NCI-H2196 treated with DMSO at 0.1 percent for 48 hours (cell line): ENCODE data around the gene FARS2.

Experiments
- DNase-seq: peaks from one replicate; lab custom pipeline; 2025; ENCODE audit not compliant: unreplicated experiment; lab: John Stamatoyannopoulos, UW

Gene FARS2

GRCh38 chr6:5285526-5285925 lies 24.2 kb downstream of the FARS2 start:
- DNase-seq: no peak

- no peak for DNase-seq
Observed at GRCh38 chr6:5286780-5287179, 25.5 kb downstream of the FARS2 start.

- no peak for DNase-seq
Observed at GRCh38 chr6:5287205-5287965, 26.1 kb downstream of the FARS2 start.

GRCh38 chr6:5287966-5288297 lies 26.6 kb downstream of the FARS2 start:
- DNase-seq: no peak

- DNase-seq: no peak
Observed at GRCh38 chr6:5290097-5290496, 28.8 kb downstream of the FARS2 start.

- DNase-seq: no peak
Observed at GRCh38 chr6:5290500-5290899, 29.2 kb downstream of the FARS2 start.

- no peak for DNase-seq
Observed at GRCh38 chr6:5292154-5292553, 30.8 kb downstream of the FARS2 start.

- DNase-seq: no peak
Observed at GRCh38 chr6:5293692-5294091, 32.4 kb downstream of the FARS2 start.

GRCh38 chr6:5294392-5295211 lies 33.3 kb downstream of the FARS2 start:
- no peak for DNase-seq

- no peak for DNase-seq
Observed at GRCh38 chr6:5295623-5296022, 34.3 kb downstream of the FARS2 start.

GRCh38 chr6:5300206-5300764 lies 39.0 kb downstream of the FARS2 start:
- DNase-seq: no peak

- no peak for DNase-seq
Observed at GRCh38 chr6:5302220-5302946, 41.1 kb downstream of the FARS2 start.

- DNase-seq: no peak
Observed at GRCh38 chr6:5302995-5303622, 41.8 kb downstream of the FARS2 start.

GRCh38 chr6:5303682-5304081 lies 42.4 kb downstream of the FARS2 start:
- no peak for DNase-seq

GRCh38 chr6:5305968-5306626 lies 44.8 kb downstream of the FARS2 start:
- DNase-seq: no peak

- DNase-seq: no peak
Observed at GRCh38 chr6:5307058-5307457, 45.7 kb downstream of the FARS2 start.

- DNase-seq: no peak
Observed at GRCh38 chr6:5308066-5308465, 46.8 kb downstream of the FARS2 start.

- DNase-seq: no peak
Observed at GRCh38 chr6:5314191-5314865, 53.0 kb downstream of the FARS2 start.

- no peak for DNase-seq
Observed at GRCh38 chr6:5315881-5316280, 54.6 kb downstream of the FARS2 start.

- DNase-seq: no peak
Observed at GRCh38 chr6:5316951-5317350, 55.6 kb downstream of the FARS2 start.
